Measurements from ENCODE around the gene HTD2.
A peak's percentile ranks its signal among the peaks of the same experiment; 100 is the strongest.

The HTD2 gene

GRCh38 chr3:58293516-58293915, 12.8 kb upstream of the HTD2 start:
- DNase-seq = no peak

GRCh38 chr3:58296269-58296668, 10.1 kb upstream of the HTD2 start:
- no peak for DNase-seq

- no peak for DNase-seq
Observed at GRCh38 chr3:58296843-58297242, 9.5 kb upstream of the HTD2 start.

GRCh38 chr3:58298190-58298589, 8.1 kb upstream of the HTD2 start:
- DNase-seq = no peak

- no peak for DNase-seq
Observed at GRCh38 chr3:58299075-58299474, 7.2 kb upstream of the HTD2 start.

- DNase-seq = peak; percentile 23
Observed at GRCh38 chr3:58299839-58300516, 6.3 kb upstream of the HTD2 start.

- peak; percentile 61 for DNase-seq
Observed at GRCh38 chr3:58307639-58308215, 1.4 kb downstream of the HTD2 start.

GRCh38 chr3:58308728-58309127, 2.4 kb downstream of the HTD2 start:
- DNase-seq = no peak

GRCh38 chr3:58317811-58318210, 11.5 kb downstream of the HTD2 start:
- DNase-seq = no peak

GRCh38 chr3:58321791-58322190, 15.5 kb downstream of the HTD2 start:
- DNase-seq = no peak

- DNase-seq = no peak
Observed at GRCh38 chr3:58322793-58323192, 16.5 kb downstream of the HTD2 start.

GRCh38 chr3:58323529-58324390, 17.4 kb downstream of the HTD2 start:
- no peak for DNase-seq

GRCh38 chr3:58324391-58325390, 18.4 kb downstream of the HTD2 start:
- DNase-seq = no peak

- DNase-seq = peak; percentile 47
Observed at GRCh38 chr3:58325525-58325992, 19.2 kb downstream of the HTD2 start.

- DNase-seq = no peak
Observed at GRCh38 chr3:58326267-58326900, 20.1 kb downstream of the HTD2 start.

- peak; percentile 27 for DNase-seq
Observed at GRCh38 chr3:58329150-58329921, 23.0 kb downstream of the HTD2 start.

- DNase-seq = no peak
Observed at GRCh38 chr3:58329922-58330413, 23.6 kb downstream of the HTD2 start.

GRCh38 chr3:58331593-58332152, 25.4 kb downstream of the HTD2 start:
- no peak for DNase-seq

GRCh38 chr3:58332575-58333188, 26.4 kb downstream of the HTD2 start, which contains the start of gene PXK:
Gene PXK (plus strand): TSS chr3:58332892. CDS start chr3:58332989, 97 bp downstream.
- peak; percentile 82 for DNase-seq
